Endodermal cell (in vitro differentiated cells): Measurements from ENCODE around the gene DEDD2. TPM values are rescaled to one million over a fixed set of nuclear protein-coding genes. Genes with fewer than 3 reads are reported as not detected.

ENCODE experiments used
- DNase-seq: peaks from one replicate; pipeline ENCODE4 v3.0.0-alpha.2; 2017
- H3K27ac ChIP-seq: 2 replicates; pipeline ENCODE4 v1.5.1; 2013; ENCODE audit warnings: mild to moderate bottlenecking, low read depth, low read length, moderate library complexity
- H3K27me3 ChIP-seq: 2 replicates; pipeline ENCODE4 v1.6.1; 2013; ENCODE audit warnings: mild to moderate bottlenecking, low read length, moderate library complexity; ENCODE audit not compliant: insufficient read depth, control insufficient read depth, poor library complexity, severe bottlenecking
- H3K36me3 ChIP-seq: 2 replicates; pipeline ENCODE4 v1.7.0; 2013; ENCODE audit warnings: mild to moderate bottlenecking, low read length, moderate library complexity; ENCODE audit not compliant: control insufficient read depth, insufficient read depth
- H3K4me1 ChIP-seq: one replicate; pipeline ENCODE4 v1.7.0; 2013; ENCODE audit warnings: low read length; ENCODE audit not compliant: control insufficient read depth, insufficient read depth
- H3K4me3 ChIP-seq: 2 replicates; pipeline ENCODE4 v1.5.1; 2013; ENCODE audit warnings: mild to moderate bottlenecking, low read length, moderate library complexity
- H3K9ac ChIP-seq: 2 replicates; pipeline ENCODE4 v1.6.1; 2013; ENCODE audit warnings: mild to moderate bottlenecking, low read length, moderate library complexity; ENCODE audit not compliant: poor library complexity, severe bottlenecking; ENCODE audit errors: extremely low read depth
- H3K9me3 ChIP-seq: 2 replicates; pipeline ENCODE4 v1.6.1; 2013; ENCODE audit warnings: mild to moderate bottlenecking, low read length, moderate library complexity; ENCODE audit not compliant: control insufficient read depth
- H3K27ac Mint-ChIP-seq: 2 replicates; pipeline ENCODE4 v1.8.0; 2020; ENCODE audit warnings: mixed read lengths
- H3K27me3 Mint-ChIP-seq: 2 replicates; pipeline ENCODE4 v1.8.0; 2021; ENCODE audit warnings: mild to moderate bottlenecking, mixed read lengths; ENCODE audit not compliant: insufficient read depth
- H3K36me3 Mint-ChIP-seq: 2 replicates; pipeline ENCODE4 v1.8.0; 2020; ENCODE audit warnings: low read depth, mixed read lengths
- H3K4me1 Mint-ChIP-seq: 2 replicates; pipeline ENCODE4 v1.8.0; 2020; ENCODE audit warnings: mixed read lengths
- H3K4me3 Mint-ChIP-seq: 2 replicates; pipeline ENCODE4 v1.8.0; 2020; ENCODE audit warnings: mild to moderate bottlenecking, moderate library complexity, mixed read lengths
- H3K9me3 Mint-ChIP-seq: 2 replicates; pipeline ENCODE4 v1.8.0; 2020; ENCODE audit warnings: mild to moderate bottlenecking, mixed read lengths
- CTCF ChIP-seq: fragments of 200-600 bp; sonication (generic); conservative IDR thresholded peaks from 2 replicates; pipeline ENCODE4 v1.5.0; 2021; ENCODE audit warnings: antibody characterized with exemption, mild to moderate bottlenecking
- WGBS, 2 experiments: methylation state at CpG; one replicate each; pipeline versions ENCODE4 v1.1.5 to v1.1.7; 2013; ENCODE audit warnings: missing lambda C conversion rate in 2 of 2, mixed read lengths in 1 of 2; ENCODE audit not compliant: insufficient coverage in 1 of 2, insufficient read length in 1 of 2; 5-methylcytosine and 5-hydroxymethylcytosine counted together
- total RNA-seq, 2 donors: library from RNA; stranded (reverse); fragmentation: NEBNext Ultra II Directional in 1 of 2; extraction: Animal tissue kit (Norgen Biotek cat#: 25700) in 1 of 2; gene quantifications; 2 replicates in 1 of 2; 3 replicates in 1 of 2; pipeline ENCODE4 v1.2.1, GENCODE V29; 2021

The DEDD2 gene
- total RNA-seq, 2 donors from 2014 or later: 25.8 to 28.0 TPM

- no peak for TF ChIP-seq CTCF
- Histone ChIP-seq H3K9me3 (no peaks in the 10 kb centered on the region), H3K27me3 (peaks cover 88% of the 10 kb centered on the region), H3K4me3 (peak overlapping the region; percentile 70), H3K36me3 (no peaks in the 10 kb centered on the region), H3K9ac (no peak overlapping the region), H3K4me1 (no peaks in the 10 kb centered on the region), H3K27ac (no peak overlapping the region)
- 2 to 4% methylated on average over 14 to 34 of the region's 34 CpGs for WGBS, 2 experiments
- peaks cover 47% of the 10 kb centered on the region for H3K27me3 Mint-ChIP-seq
- peaks cover 5% of the 10 kb centered on the region for H3K4me1 Mint-ChIP-seq
- peak overlapping the region; percentile 49 for H3K4me3 Mint-ChIP-seq
- peak; percentile 65 for DNase-seq
- no peak overlapping the region for H3K27ac Mint-ChIP-seq
- no peaks in the 10 kb centered on the region for H3K36me3 Mint-ChIP-seq
- H3K9me3 Mint-ChIP-seq: no peaks in the 10 kb centered on the region
Measured at GRCh38 chr19:42175952-42176648, 41.4 kb downstream of the DEDD2 start.

- H3K4me3 Mint-ChIP-seq: no peak overlapping the region
Measured at GRCh38 chr19:42174958-42175734, 42.3 kb downstream of the DEDD2 start.

DNA sequence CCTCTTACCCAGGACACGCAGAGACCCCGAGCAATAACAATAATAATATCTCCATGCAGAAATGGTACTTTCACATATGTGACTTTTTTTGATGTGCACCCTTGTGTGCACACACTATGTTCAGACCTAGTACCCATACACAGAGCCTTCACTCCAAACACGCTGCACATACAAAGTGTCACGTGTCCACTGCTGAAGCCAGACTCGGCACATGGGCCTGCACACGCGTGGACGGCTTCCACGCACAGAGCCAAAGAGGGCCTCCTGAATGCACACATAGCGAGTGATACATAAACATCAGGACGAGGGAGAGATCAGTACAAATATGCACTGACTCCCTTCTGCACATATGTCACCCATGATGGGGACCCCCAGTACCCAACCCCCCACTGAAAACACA is 43.3 kb downstream of the DEDD2 start:
- no peak overlapping the region for H3K27ac ChIP-seq
- no peaks in the 10 kb centered on the region for H3K9me3 Mint-ChIP-seq
- H3K36me3 ChIP-seq: no peaks in the 10 kb centered on the region
- peaks cover 5% of the 10 kb centered on the region for H3K4me1 Mint-ChIP-seq
- 94 to 96% methylated on average over 10 to 11 of the region's 11 CpGs for WGBS, 2 experiments
- H3K9me3 ChIP-seq: no peaks in the 10 kb centered on the region
- H3K27me3 ChIP-seq: peaks cover 69% of the 10 kb centered on the region
- no peak for TF ChIP-seq CTCF
- DNase-seq: no peak
- no peak overlapping the region for H3K4me3 ChIP-seq
- no peaks in the 10 kb centered on the region for H3K4me1 ChIP-seq
- H3K27ac Mint-ChIP-seq: no peak overlapping the region
- no peaks in the 10 kb centered on the region for H3K36me3 Mint-ChIP-seq
- H3K4me3 Mint-ChIP-seq: no peak overlapping the region
- H3K9ac ChIP-seq: no peak overlapping the region
- H3K27me3 Mint-ChIP-seq: peaks cover 47% of the 10 kb centered on the region

More at GRCh38 chr19:42174958-42175734, 42.3 kb downstream of the DEDD2 start:
- no peaks in the 10 kb centered on the region for H3K9me3 Mint-ChIP-seq
- H3K36me3 Mint-ChIP-seq: no peaks in the 10 kb centered on the region
- H3K9ac ChIP-seq: no peak overlapping the region
- H3K36me3 ChIP-seq: no peaks in the 10 kb centered on the region
- no peaks in the 10 kb centered on the region for H3K9me3 ChIP-seq
- H3K4me1 Mint-ChIP-seq: peaks cover 5% of the 10 kb centered on the region
- TF ChIP-seq CTCF: no peak
- DNase-seq: no peak
- H3K27ac ChIP-seq: no peak overlapping the region
- WGBS, 2 experiments: 48 to 49% methylated on average over 5 to 6 of the region's 6 CpGs
- peaks cover 47% of the 10 kb centered on the region for H3K27me3 Mint-ChIP-seq
- H3K4me3 ChIP-seq: no peak overlapping the region
- H3K27ac Mint-ChIP-seq: no peak overlapping the region
- peaks cover 79% of the 10 kb centered on the region for H3K27me3 ChIP-seq
- no peaks in the 10 kb centered on the region for H3K4me1 ChIP-seq
